Thymus (tissue), 14 donors: ENCODE results near the gene SPNS2. TPM values are rescaled to one million over a fixed set of nuclear protein-coding genes. Genes with fewer than 3 reads are reported as not detected.
A peak's percentile ranks its signal among the peaks of the same experiment; 100 is the strongest.

ENCODE experiments used
- DNase-seq, 9 donors: peaks; one replicate each; pipeline ENCODE4 v3.0.0-alpha.2; 2013; ENCODE audit warnings: low spot score in 9 of 9, low read depth in 6 of 9, missing footprints in 1 of 9
- H3K27ac ChIP-seq, 2 donors: one replicate each; pipeline ENCODE4 v1.5.1; 2013; ENCODE audit warnings: control low read depth in 1 of 2, low read depth in 1 of 2, low read length in 1 of 2, mild to moderate bottlenecking in 1 of 2, moderate library complexity in 1 of 2
- H3K27me3 ChIP-seq, 2 donors: one replicate each; pipeline ENCODE4 v1.5.1; 2013; ENCODE audit warnings: low read length in 1 of 2; ENCODE audit not compliant: control insufficient read depth in 2 of 2, insufficient read depth in 1 of 2
- H3K36me3 ChIP-seq, 2 donors: one replicate each; pipeline ENCODE4 v1.5.1; 2013; ENCODE audit warnings: low read length in 1 of 2, mild to moderate bottlenecking in 1 of 2, moderate library complexity in 1 of 2; ENCODE audit not compliant: control insufficient read depth in 2 of 2, insufficient read depth in 2 of 2
- H3K4me1 ChIP-seq, 2 donors: one replicate each; pipeline ENCODE4 v1.5.1; 2013; ENCODE audit warnings: low read length in 2 of 2; ENCODE audit not compliant: control insufficient read depth in 2 of 2, insufficient read depth in 2 of 2
- H3K4me3 ChIP-seq, 2 donors: one replicate each; pipeline ENCODE4 v1.5.1; 2013; ENCODE audit warnings: low read length in 2 of 2, control low read depth in 1 of 2, mild to moderate bottlenecking in 1 of 2
- H3K9me3 ChIP-seq, 2 donors: one replicate each; pipeline ENCODE4 v1.5.1; 2013; ENCODE audit warnings: low read length in 1 of 2, mild to moderate bottlenecking in 1 of 2; ENCODE audit not compliant: control insufficient read depth in 2 of 2, insufficient read depth in 1 of 2
- WGBS: extraction: QIAGEN DNeasy Blood & Tissue Kit; methylation state at CpG from one replicate; pipeline ENCODE4 v1.1.7; 2013; 5-methylcytosine and 5-hydroxymethylcytosine counted together
- long read RNA-seq, 10 donors: transcript quantifications; one replicate each; lab custom pipeline, GENCODE V29; 2026
- polyA plus RNA-seq: library from polyadenylated mRNA; stranded (reverse); fragments of 200-250 nt; gene quantifications from one replicate; pipeline ENCODE4 v1.2.3, GENCODE V29; 2013
- total RNA-seq: library from RNA; stranded (reverse); fragments of 120-200 nt; gene quantifications from one replicate; pipeline ENCODE4 v1.2.4, GENCODE V29; 2013
- donor health status: healthy.

The SPNS2 gene, protein sequence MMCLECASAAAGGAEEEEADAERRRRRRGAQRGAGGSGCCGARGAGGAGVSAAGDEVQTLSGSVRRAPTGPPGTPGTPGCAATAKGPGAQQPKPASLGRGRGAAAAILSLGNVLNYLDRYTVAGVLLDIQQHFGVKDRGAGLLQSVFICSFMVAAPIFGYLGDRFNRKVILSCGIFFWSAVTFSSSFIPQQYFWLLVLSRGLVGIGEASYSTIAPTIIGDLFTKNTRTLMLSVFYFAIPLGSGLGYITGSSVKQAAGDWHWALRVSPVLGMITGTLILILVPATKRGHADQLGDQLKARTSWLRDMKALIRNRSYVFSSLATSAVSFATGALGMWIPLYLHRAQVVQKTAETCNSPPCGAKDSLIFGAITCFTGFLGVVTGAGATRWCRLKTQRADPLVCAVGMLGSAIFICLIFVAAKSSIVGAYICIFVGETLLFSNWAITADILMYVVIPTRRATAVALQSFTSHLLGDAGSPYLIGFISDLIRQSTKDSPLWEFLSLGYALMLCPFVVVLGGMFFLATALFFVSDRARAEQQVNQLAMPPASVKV
- total RNA-seq (3.4 TPM), polyA plus RNA-seq (16.1 TPM)
- long read RNA-seq, donor 1, result 0 reads
- long read RNA-seq, donor 2, result 0 reads
- long read RNA-seq, donor 3, partial matches to known transcripts, result 36 of 36 reads
- long read RNA-seq, donor 3, other reads (novel, unspliced or antisense), result 0 of 36 reads
- long read RNA-seq, donor 4, partial matches to known transcripts, result 5 of 5 reads
- long read RNA-seq, donor 4, other reads (novel, unspliced or antisense), result 0 of 5 reads
- long read RNA-seq, donor 5, partial matches to known transcripts, result 0 of 2 reads
- long read RNA-seq, donor 5, other reads (novel, unspliced or antisense), result 0 of 2 reads
- long read RNA-seq, donor 6, result 0 reads
- long read RNA-seq, donor 7, result 0 reads
- long read RNA-seq, donor 8, result 0 reads
- long read RNA-seq, donor 9, result 0 reads
- long read RNA-seq, donor 10, result 0 reads

DNA sequence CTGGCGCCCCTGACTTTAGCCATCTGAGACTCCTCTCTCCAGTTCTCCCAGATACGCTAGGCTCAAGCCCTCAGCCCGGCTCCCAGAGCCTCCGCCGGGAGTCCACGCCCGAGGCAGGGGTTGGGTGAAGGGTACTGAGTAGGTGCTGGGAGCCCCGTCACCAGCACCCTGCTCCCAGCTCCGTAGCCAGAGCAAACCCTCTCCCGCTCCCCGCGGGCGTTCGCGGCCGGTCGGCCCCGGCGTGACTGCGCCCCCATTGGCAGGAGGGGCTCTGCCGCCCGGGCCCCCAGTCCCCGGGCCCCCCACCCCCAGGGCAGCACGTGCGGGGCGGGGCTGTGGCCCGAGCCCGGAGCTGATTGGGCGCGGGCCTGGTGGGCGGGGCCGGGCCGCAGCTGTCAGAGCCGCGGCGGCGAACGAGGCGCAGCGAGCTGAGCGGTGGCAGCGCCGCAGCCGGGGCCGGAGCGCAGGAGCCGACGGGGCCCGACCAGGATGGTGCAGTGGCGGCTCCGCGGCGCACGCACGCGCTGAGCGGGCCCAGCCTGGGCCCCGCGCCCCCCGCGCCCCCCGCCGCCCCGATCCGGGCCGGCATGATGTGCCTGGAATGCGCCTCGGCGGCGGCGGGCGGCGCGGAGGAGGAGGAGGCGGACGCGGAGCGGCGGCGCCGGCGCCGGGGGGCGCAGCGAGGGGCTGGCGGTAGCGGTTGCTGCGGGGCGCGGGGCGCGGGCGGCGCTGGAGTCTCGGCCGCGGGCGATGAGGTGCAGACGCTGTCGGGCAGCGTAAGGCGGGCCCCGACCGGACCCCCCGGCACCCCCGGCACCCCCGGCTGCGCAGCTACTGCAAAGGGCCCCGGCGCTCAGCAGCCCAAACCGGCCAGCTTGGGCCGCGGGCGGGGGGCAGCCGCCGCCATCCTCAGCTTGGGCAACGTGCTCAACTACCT lies at the start of gene SPNS2:
TSS of gene SPNS2 (plus strand) at position 421 of the 937 bp plus-strand sequence. CDS start at position 588, 167 bp downstream.
- peak in 5 of 9 donors; percentile 62 to 84 (median 75) for DNase-seq

DNA sequence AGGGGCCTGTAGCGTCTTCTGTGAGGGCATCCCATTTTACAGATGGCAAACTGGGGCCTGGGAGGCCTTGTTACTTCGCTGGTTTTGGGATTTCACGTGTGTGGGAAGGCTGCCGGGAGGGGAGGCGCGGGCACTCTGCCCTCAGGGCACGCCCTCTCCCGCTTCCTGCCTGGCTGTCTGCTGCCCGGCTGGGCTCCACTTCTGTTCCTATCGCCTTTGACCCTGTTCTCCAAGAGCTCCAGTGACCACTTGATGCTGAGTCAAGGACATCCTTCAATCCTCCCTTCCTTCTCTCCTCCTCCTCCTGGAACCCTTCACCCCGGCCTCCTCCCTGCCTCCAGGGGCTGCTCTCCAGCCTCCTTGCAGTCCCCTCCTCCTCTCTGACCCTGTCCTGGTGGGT lies 48.9 kb upstream of the SPNS2 start:
- H3K27ac ChIP-seq, result no peak overlapping the region
- peaks cover 0 to 4% of the 10 kb centered on the region in 2 donors for H3K4me1 ChIP-seq
- no peaks in the 10 kb centered on the region for H3K36me3 ChIP-seq
- H3K27me3 ChIP-seq, result no peaks in the 10 kb centered on the region
- no peak for DNase-seq
- H3K9me3 ChIP-seq, result no peaks in the 10 kb centered on the region
- 83% methylated on average over 11 of the region's 11 CpGs for WGBS
- no peak overlapping the region for H3K4me3 ChIP-seq

More for the DNA sequence above, at the start of gene SPNS2:
- H3K9me3 ChIP-seq, result peaks cover 1 to 3% of the 10 kb centered on the region in 2 donors
- H3K27me3 ChIP-seq, result peaks cover 30 to 61% of the 10 kb centered on the region in 2 donors
- H3K4me3 ChIP-seq, result peak within 1 kb of the TSS; percentile 2 to 56
- under 1% methylated on average over 117 of the region's 117 CpGs for WGBS
- H3K27ac ChIP-seq, result no peak within 1 kb of the TSS
- H3K4me1 ChIP-seq, result peaks cover 21 to 34% of the 10 kb centered on the region in 2 donors
- no peaks in the 10 kb centered on the region for H3K36me3 ChIP-seq

DNA sequence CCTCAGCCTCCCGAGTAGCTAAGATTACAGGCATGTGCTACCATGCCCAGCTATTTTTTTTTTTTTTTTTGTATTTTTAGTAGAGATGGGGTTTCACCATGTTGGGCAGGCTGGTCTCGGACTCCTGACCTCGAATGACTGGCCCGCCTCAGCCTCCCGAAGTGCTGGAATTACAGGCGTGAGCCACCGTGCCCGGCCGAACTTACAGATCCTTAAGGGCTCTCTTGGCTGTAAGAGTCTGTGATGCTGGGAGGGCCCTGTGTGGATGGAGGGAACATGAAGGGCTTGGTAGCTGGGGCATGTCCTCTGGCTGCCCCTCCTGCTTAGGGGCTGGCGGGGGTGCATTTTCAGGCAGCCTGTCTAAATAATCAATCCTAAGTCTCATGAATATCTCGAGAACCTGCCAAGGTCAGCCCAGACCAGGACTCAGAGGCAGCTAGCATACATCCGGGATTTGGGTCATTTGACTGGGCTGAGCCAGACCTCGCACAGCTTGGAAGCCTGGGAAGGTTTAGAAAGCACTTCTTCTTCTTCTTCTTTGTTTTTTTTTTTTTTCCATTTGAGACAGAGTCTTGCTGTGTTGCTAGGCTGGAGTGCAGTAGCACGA lies 47.9 kb upstream of the SPNS2 start:
- WGBS, result 95% methylated on average over 14 of the region's 14 CpGs
- Histone ChIP-seq H3K4me3 (no peak overlapping the region), H3K9me3 (no peaks in the 10 kb centered on the region), H3K27me3 (no peaks in the 10 kb centered on the region), H3K4me1 (no peaks in the 10 kb centered on the region), H3K36me3 (no peaks in the 10 kb centered on the region), H3K27ac (no peak overlapping the region)
- DNase-seq, result no peak

DNA sequence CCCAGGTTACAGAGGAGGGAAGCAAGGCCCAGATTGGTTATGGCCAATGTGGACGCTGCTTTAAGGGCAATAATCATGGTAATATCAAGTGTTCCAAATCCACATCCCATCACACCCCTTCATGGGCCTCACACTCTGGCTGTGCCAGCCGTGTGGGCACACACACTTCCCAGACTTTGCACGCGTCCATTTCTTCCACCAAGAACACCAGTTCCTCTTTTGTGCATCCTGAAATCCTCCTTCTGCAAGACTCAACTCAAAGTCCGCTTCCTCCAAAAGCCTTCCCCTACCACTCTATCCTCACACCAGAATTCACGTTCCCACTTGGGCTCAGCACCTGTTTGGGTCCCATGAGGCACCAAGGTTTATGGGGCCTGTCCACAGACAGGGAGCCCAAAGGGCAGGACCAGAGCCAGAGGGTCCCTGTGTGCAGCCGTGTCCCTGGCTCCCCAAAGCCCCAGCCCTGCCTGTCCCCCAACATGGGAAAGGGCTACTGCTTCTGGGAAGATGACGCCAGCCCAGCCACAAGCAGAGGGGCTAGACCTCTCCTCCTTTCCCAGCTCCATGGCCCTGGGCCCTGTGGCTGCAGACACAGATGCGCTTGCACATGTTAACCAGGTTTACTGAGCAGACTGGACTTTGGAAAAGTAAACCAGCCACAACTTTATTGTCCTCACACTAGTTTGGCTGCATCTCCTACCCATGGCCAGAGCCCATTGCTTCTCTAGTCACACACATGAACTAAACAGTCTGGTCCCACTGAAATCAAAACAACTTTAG lies 44.7 kb upstream of the SPNS2 start:
- H3K4me3 ChIP-seq, result no peak overlapping the region
- no peak for DNase-seq
- 97% methylated on average over 9 of the region's 9 CpGs for WGBS
- no peak overlapping the region for H3K27ac ChIP-seq
- H3K9me3 ChIP-seq, result peaks cover 0 to 1% of the 10 kb centered on the region in 2 donors
- no peaks in the 10 kb centered on the region for H3K27me3 ChIP-seq
- H3K36me3 ChIP-seq, result no peaks in the 10 kb centered on the region
- no peaks in the 10 kb centered on the region for H3K4me1 ChIP-seq

DNA sequence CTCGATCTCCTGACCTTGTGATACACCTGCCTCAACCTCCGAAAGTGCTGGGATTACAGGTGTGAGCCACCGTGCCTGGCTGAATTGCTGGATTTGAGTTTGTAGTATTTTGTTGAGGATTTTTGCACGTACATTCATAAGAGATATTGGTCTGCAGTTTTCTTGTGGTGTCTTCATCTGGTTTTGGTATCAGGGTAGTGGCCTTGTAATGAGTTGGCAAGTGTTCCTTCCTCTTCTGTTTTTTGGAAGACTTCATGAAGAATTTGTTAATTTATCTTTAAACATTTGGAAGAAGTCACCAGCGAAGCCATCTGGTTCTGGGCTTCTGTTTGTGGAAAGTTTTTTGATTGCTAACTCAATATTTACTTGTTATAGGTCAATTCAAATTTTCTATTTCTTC lies 38.0 kb upstream of the SPNS2 start:
- WGBS, result 90% methylated on average over 5 of the region's 5 CpGs

DNA sequence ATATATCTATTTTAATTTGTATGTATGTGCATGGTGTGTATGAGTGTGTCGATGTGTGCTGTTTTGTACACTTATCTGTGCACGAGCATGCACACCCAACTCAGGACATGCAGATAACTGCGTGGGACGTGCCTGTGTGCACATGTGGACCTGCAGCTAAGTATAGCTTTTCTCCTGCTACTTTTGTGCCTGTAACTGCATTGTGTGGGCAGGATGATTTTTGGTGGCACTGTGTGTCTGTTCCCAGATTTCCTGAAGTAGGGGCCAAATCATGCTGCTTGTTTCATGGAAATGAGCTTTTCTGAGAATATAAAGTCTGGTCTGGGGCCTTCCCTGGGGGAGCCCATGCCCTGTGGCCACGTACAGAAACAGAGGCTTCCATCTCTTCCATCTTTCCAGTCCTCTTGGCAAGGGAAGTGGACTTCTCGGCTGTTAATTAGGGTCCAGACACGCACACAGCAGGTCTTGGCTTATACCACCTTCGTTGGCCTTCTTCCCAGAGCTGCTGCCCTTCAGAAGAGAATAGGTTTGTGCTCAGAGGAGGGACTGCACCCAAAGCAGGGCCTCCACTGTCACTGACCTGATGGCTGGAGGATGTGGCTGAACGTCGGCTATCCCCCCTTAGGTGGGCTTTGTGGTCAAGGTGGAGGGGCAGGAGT lies 34.7 kb upstream of the SPNS2 start:
- 87% methylated on average over 10 of the region's 10 CpGs for WGBS
- no peak overlapping the region for H3K27ac ChIP-seq
- no peaks in the 10 kb centered on the region for H3K4me1 ChIP-seq
- H3K36me3 ChIP-seq, result no peaks in the 10 kb centered on the region
- peaks cover 3 to 7% of the 10 kb centered on the region in 2 donors for H3K9me3 ChIP-seq
- H3K4me3 ChIP-seq, result no peak overlapping the region
- no peaks in the 10 kb centered on the region for H3K27me3 ChIP-seq
- no peak for DNase-seq

More for the DNA sequence above, 38.0 kb upstream of the SPNS2 start:
- H3K27me3 ChIP-seq, result no peaks in the 10 kb centered on the region
- peaks cover 3 to 8% of the 10 kb centered on the region in 2 donors for H3K9me3 ChIP-seq
- H3K36me3 ChIP-seq, result no peaks in the 10 kb centered on the region
- H3K27ac ChIP-seq, result no peak overlapping the region
- no peak overlapping the region for H3K4me3 ChIP-seq
- no peak for DNase-seq
- no peaks in the 10 kb centered on the region for H3K4me1 ChIP-seq

DNA sequence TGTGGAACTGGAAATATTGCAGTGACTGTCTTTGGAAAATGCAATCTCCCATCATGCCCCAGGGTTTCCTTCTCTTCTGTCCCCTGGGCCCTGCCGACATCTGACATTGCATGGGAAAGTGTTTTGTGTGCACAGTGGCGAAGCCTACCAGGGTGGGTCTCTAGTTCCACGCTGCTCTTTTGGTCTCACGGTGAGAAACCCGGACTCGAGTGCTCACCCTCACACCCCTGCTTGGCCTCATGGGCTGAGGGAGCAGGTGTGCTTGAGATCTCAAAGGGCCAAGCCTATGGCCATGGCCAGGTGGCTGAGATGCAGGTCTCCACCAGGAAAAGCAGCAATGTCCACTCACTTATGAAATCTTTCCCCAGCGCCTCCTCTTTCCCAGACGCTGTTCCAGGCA lies 32.9 kb upstream of the SPNS2 start:
- Histone ChIP-seq H3K27me3 (no peaks in the 10 kb centered on the region), H3K27ac (no peak overlapping the region), H3K36me3 (no peaks in the 10 kb centered on the region), H3K9me3 (no peaks in the 10 kb centered on the region), H3K4me3 (no peak overlapping the region), H3K4me1 (no peaks in the 10 kb centered on the region)
- DNase-seq, result no peak
- 91% methylated on average over 8 of the region's 8 CpGs for WGBS
